Suprapubic skin (tissue), 4 donors: ENCODE data around the gene SFMBT1.

Experiments
- CTCF ChIP-seq, 2 donors: fragments of 200-600 bp in 1 of 2; fragments of 450-650 bp in 1 of 2; sonication (generic) in 1 of 2; IDR thresholded peaks; one replicate each; pipeline ENCODE4 v1.5.1; 2016 to 2019; ENCODE audit warnings: antibody characterized with exemption in 2 of 2, mild to moderate bottlenecking in 1 of 2, moderate library complexity in 1 of 2
- EP300 ChIP-seq: sonication (generic); formaldehyde crosslinking; IDR thresholded peaks from one replicate; pipeline ENCODE4 v1.6.1; 2017; ENCODE audit warnings: antibody characterized with exemption
- POLR2A ChIP-seq, 2 donors: fragments of 450-650 bp; IDR thresholded peaks; one replicate each; pipeline ENCODE4 v1.6.1; 2017; ENCODE audit warnings: antibody characterized with exemption in 2 of 2, mild to moderate bottlenecking in 2 of 2, moderate library complexity in 2 of 2
- POLR2AphosphoS5 ChIP-seq, 3 donors: sonication (generic); formaldehyde crosslinking; IDR thresholded peaks; one replicate each; pipeline ENCODE4 v1.6.1; 2017; ENCODE audit warnings: antibody characterized with exemption in 3 of 3

DNA sequence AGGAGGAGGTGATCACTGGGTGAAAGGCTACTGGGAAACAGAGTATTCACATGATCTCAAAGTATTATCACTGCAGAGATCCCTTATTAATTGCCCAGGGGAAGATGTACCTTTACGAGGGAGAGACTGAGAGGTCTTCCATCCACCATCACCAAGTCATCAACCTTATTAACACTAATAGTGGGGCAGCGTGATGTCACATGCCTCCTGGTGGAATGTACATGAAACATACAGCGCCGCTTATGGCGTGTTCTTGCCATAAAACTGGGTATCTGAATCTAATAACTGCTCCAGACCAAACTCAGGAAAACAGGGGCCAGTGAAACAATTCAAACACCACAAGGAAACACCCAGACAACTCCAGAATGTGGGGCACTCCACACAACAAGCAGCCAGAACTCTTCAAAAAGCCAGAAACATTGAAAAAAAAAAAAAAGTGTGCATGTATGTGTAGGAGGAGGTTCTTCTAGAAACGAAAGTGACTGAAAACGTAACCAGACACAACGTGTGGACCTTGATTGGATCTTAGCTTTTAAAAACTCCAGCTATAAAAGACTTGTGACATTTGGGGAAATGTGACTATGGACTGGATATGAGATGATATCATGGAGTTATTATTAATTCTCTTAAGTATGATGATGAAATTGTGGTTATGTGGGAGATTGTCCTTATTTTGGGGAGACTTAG is 153.1 kb downstream of the SFMBT1 start:
- no peak for TF ChIP-seq CTCF (IDR thresholded peaks at IDR 0.05)
- TF ChIP-seq POLR2A (IDR thresholded peaks at IDR 0.05): no peak
- TF ChIP-seq POLR2AphosphoS5 (IDR thresholded peaks at IDR 0.05): no peak
- TF ChIP-seq EP300: no peak
